ENCODE results near the gene RFC4. TPM values are rescaled to one million over a fixed set of nuclear protein-coding genes. Genes with fewer than 3 reads are reported as not detected.

RFC4 gene
- total and polyA plus RNA-seq, 2 of the 8 experiments (the other 6 are each of a cell fraction or from before 2014, with no cell fraction given) = 21.8 to 86.9 TPM

DNA sequence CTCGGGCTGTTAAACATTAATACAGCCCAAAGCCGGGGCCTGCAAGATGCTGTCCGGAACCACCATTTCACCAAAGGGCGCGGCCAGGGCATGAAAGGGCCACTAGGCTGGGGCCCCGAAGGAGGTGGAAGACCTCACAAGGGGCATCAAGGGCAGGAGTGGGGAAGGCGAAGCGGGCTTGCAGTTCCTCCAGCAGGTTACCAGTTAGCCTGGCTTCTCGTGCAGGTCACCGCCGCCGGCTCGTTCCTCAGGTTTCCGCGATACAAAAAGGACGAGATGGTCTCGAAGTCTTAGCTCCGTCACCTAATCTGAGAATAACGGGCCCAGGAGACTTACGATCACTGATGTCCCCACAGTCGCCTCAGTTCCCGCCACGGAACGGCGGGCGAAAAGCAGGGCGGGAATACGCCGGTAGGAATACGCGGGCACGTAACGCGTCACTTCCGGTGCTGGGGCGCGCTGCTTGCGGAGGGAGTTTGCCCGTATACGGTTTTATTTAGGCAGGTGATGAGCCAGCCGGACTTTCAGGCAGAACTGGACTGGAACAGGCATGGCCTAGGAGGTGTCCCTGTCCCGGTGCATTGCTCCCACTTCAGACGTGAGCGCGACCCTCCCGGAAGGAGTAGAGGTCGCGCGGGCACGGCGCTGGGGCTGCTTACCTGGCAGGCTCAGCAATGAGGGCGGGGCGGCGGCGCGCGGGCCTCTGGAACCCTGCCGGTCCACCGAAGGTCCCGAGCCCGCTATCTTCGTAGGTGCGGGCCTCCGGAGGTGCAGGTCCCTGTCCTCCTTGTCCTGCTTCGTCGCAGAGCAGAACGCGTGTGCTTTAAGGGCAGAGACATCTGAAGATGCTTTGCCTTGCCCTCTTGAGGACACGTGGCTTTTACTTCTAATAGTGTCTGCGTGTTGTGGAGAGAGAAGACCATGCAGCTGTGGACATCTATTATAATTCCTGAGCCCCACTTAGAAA is at the start of gene RFC4 (continued):
- peak in 1 of 2 experiments; percentile 73; a peak in 2 of 4 replicates for TF ChIP-seq SIN3A (conservative IDR thresholded peaks at IDR 0.05 in 1 of 2, IDR thresholded peaks at IDR 0.05 in 1 of 2; ENCODE audit: low read depth in 1 of 2, low read length in 2 of 2)
- no peak; a peak in 1 of 3 replicates for TF ChIP-seq EP300 (IDR thresholded peaks at IDR 0.05; ENCODE audit: borderline replicate concordance in 1 of 2, low read depth in 2 of 2, low read length in 2 of 2)
- TF ChIP-seq TBP (IDR thresholded peaks at IDR 0.05; ENCODE audit: low read depth, low read length) = peak; percentile 83
- TF ChIP-seq ASH2L (IDR thresholded peaks at IDR 0.05; ENCODE audit: low read length) = peak; percentile 93
- no peak for TF ChIP-seq MAFK (IDR thresholded peaks at IDR 0.05; ENCODE audit: low read depth, low read length)
- TF ChIP-seq BACH1 (IDR thresholded peaks at IDR 0.05; ENCODE audit: low read length) = no peak
- no peak for TF ChIP-seq SP2 (IDR thresholded peaks at IDR 0.05; ENCODE audit: low read length)
- no peak for TF ChIP-seq SIRT6 (IDR thresholded peaks at IDR 0.05; ENCODE audit: low read length)
- TF ChIP-seq SIX5 (IDR thresholded peaks at IDR 0.05; ENCODE audit: low read depth, low read length) = no peak
- TF ChIP-seq TEAD4 (IDR thresholded peaks at IDR 0.05; ENCODE audit: low read depth, low read length) = no peak
- TF ChIP-seq POLR2AphosphoS5 (IDR thresholded peaks at IDR 0.05; ENCODE audit: low read depth, low read length) = peak; percentile 81
- no peak for TF ChIP-seq JUN (IDR thresholded peaks at IDR 0.05; ENCODE audit: low read depth, low read length)
- TF ChIP-seq FOSL1 (IDR thresholded peaks at IDR 0.05; ENCODE audit: insufficient read depth, low read depth, low read length) = no peak
- no peak for TF ChIP-seq NANOG (IDR thresholded peaks at IDR 0.05; ENCODE audit: insufficient read depth, low read depth, low read length, poor library complexity, severe bottlenecking)
- no peak for TF ChIP-seq SP1 (IDR thresholded peaks at IDR 0.05; ENCODE audit: low read depth, low read length)
- peak; percentile 67 to 96 for TF ChIP-seq POLR2A (IDR thresholded peaks at IDR 0.05; ENCODE audit: control extremely low read depth in 1 of 2, low read depth in 2 of 2, low read length in 2 of 2)
- no peak for TF ChIP-seq RNF2 (IDR thresholded peaks at IDR 0.05; ENCODE audit: borderline replicate concordance, low read depth, low read length, missing control alignments, poor library complexity, severe bottlenecking)
- TF ChIP-seq TCF12 (IDR thresholded peaks at IDR 0.05; ENCODE audit: low read depth, low read length) = no peak
- TF ChIP-seq, protein P1, sequence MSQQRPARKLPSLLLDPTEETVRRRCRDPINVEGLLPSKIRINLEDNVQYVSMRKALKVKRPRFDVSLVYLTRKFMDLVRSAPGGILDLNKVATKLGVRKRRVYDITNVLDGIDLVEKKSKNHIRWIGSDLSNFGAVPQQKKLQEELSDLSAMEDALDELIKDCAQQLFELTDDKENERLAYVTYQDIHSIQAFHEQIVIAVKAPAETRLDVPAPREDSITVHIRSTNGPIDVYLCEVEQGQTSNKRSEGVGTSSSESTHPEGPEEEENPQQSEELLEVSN (IDR thresholded peaks at IDR 0.05) = peak; percentile 91

Data from H1 (cell line).